GM13977 (cell line): ENCODE measurements around the gene ZDHHC11.
A peak's percentile ranks its signal among the peaks of the same experiment; 100 is the strongest.
"Not testable (repeated sequence)": the region's sequence is repeated elsewhere in the genome, so short reads cannot be mapped to it uniquely, and the experiment has no call there.

Experiments used
- DNase-seq: peaks from one replicate; pipeline ENCODE4 v3.0.0; 2012; ENCODE audit warnings: low spot score
- CTCF ChIP-seq: IDR thresholded peaks from 2 replicates; pipeline ENCODE4 v1.5.1; 2012; ENCODE audit warnings: mild to moderate bottlenecking, control low read depth; ENCODE audit not compliant: insufficient read depth; ENCODE audit errors: extremely low read depth, missing control alignments
- in situ Hi-C: fragments of 300-500 bp; cut with MboI; formaldehyde crosslinking; loops from one replicate; pipeline ENCODE4 v1.12.0; 2022; ENCODE audit warnings: low sequenced_read_pairs, low pct_unique_long_range_greater_than_20kb, mixed read lengths, inconsistent platforms; ENCODE audit not compliant: unreplicated experiment

The ZDHHC11 gene

GRCh38 chr5:771087-771781 lies 79.6 kb downstream of the ZDHHC11 start:
- DNase-seq: peak; percentile 17
- in situ Hi-C loops: loop anchor here (10.0 kb wide), 1 partner anchor 86 kb away; no protein-coding TSS in a partner anchor

GRCh38 chr5:770585-770984 lies 80.2 kb downstream of the ZDHHC11 start:
- in situ Hi-C loops: loop anchor here (10.0 kb wide), 1 partner anchor 86 kb away; no protein-coding TSS in a partner anchor
- peak; percentile 13 for DNase-seq

- peak; percentile 4 for DNase-seq
- in situ Hi-C loops: loop anchor here (10.0 kb wide), 1 partner anchor 85 kb away; no protein-coding TSS in a partner anchor
Measured at GRCh38 chr5:769485-770145, 81.2 kb downstream of the ZDHHC11 start.

GRCh38 chr5:766666-767431 lies 83.9 kb downstream of the ZDHHC11 start:
- no peak for TF ChIP-seq CTCF
- in situ Hi-C loops: no loop called here
- no peak for DNase-seq

GRCh38 chr5:765948-766631 lies 84.7 kb downstream of the ZDHHC11 start:
- in situ Hi-C loops: no loop called here
- TF ChIP-seq CTCF: no peak
- DNase-seq: no peak

- in situ Hi-C loops: no loop called here
- no peak for TF ChIP-seq CTCF
- no peak for DNase-seq
Measured at GRCh38 chr5:763998-764781, 86.6 kb downstream of the ZDHHC11 start.

GRCh38 chr5:763397-763796 lies 87.4 kb downstream of the ZDHHC11 start:
- TF ChIP-seq CTCF: no peak
- DNase-seq: no peak
- in situ Hi-C loops: no loop called here

GRCh38 chr5:762996-763395 lies 87.8 kb downstream of the ZDHHC11 start:
- DNase-seq, in situ Hi-C loops: not testable (repeated sequence)
